Measurements from ENCODE around the gene PHACTR1.

PHACTR1 gene

GRCh38 chr6:13099771-13100170 is 383.2 kb downstream of the PHACTR1 start:
- no peak for TF ChIP-seq CTCF (IDR thresholded peaks at IDR 0.05; ENCODE audit: insufficient read depth, low read depth, low read length, missing control alignments)
- H3K4me3 ChIP-seq (ENCODE audit: low read depth, low read length) = no peak overlapping the region
- DNase-seq (ENCODE audit: low read depth) = no peak

GRCh38 chr6:13101409-13101808 is 384.8 kb downstream of the PHACTR1 start:
- TF ChIP-seq CTCF (IDR thresholded peaks at IDR 0.05; ENCODE audit: insufficient read depth, low read depth, low read length, missing control alignments) = no peak
- DNase-seq (ENCODE audit: low read depth) = no peak
- H3K4me3 ChIP-seq (ENCODE audit: low read depth, low read length) = no peak overlapping the region

GRCh38 chr6:13101985-13102384 is 385.4 kb downstream of the PHACTR1 start:
- DNase-seq (ENCODE audit: low read depth) = no peak
- H3K4me3 ChIP-seq (ENCODE audit: low read depth, low read length) = no peak overlapping the region
- TF ChIP-seq CTCF (IDR thresholded peaks at IDR 0.05; ENCODE audit: insufficient read depth, low read depth, low read length, missing control alignments) = no peak

DNA sequence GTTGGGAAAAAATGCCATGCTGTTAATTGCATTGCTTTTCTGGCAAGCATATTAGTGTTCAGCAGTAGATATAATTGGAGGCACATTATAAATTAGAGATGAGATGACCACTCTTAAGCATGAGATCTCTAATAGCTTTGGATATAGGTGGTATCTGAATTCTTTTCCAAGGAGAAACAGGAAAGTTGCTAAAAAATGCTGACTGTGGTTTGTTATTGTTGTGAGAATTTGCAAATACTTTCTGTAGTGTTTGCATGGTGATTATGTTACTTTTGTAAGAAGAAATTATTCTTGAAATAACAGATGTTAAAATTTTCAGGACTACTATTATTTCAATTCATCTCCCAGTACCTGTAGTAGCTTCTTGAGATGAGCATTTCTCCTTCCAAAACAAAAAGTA is 386.6 kb downstream of the PHACTR1 start:
- H3K4me3 ChIP-seq (ENCODE audit: low read depth, low read length) = no peak overlapping the region
- no peak for TF ChIP-seq CTCF (IDR thresholded peaks at IDR 0.05; ENCODE audit: insufficient read depth, low read depth, low read length, missing control alignments)
- no peak for DNase-seq (ENCODE audit: low read depth)

- DNase-seq (ENCODE audit: low read depth) = no peak
- no peak for TF ChIP-seq CTCF (IDR thresholded peaks at IDR 0.05; ENCODE audit: insufficient read depth, low read depth, low read length, missing control alignments)
- no peak overlapping the region for H3K4me3 ChIP-seq (ENCODE audit: low read depth, low read length)
Observed at GRCh38 chr6:13105139-13105538, 388.6 kb downstream of the PHACTR1 start.

DNA sequence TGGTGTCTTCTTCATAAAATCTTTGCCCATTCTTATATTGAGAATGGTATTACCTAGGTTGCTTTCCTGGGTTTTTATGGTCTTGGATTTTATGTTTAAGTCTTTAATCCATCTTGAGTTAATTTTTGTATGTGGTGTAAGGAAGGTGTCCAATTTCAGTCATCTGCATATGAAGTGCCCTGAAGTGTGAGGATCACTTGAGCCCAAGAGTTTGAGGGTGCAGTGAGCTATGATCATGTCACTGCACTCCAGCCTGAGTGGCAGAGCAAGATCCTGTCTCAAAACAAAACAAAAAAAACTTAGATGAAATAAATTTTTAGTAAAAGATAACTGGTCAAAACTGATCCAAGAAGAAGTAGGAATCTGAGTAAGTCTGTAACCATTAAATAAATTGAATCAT is 396.4 kb downstream of the PHACTR1 start:
- no peak for TF ChIP-seq CTCF (IDR thresholded peaks at IDR 0.05; ENCODE audit: insufficient read depth, low read depth, low read length, missing control alignments)
- DNase-seq (ENCODE audit: low read depth) = no peak
- no peak overlapping the region for H3K4me3 ChIP-seq (ENCODE audit: low read depth, low read length)

GRCh38 chr6:13113376-13113775 is 396.8 kb downstream of the PHACTR1 start:
- TF ChIP-seq CTCF (IDR thresholded peaks at IDR 0.05; ENCODE audit: insufficient read depth, low read depth, low read length, missing control alignments) = no peak
- DNase-seq (ENCODE audit: low read depth) = no peak
- H3K4me3 ChIP-seq (ENCODE audit: low read depth, low read length) = no peak overlapping the region

All from GM12865 (cell line).